ENCODE measurements around the gene GALNT2.

DNA sequence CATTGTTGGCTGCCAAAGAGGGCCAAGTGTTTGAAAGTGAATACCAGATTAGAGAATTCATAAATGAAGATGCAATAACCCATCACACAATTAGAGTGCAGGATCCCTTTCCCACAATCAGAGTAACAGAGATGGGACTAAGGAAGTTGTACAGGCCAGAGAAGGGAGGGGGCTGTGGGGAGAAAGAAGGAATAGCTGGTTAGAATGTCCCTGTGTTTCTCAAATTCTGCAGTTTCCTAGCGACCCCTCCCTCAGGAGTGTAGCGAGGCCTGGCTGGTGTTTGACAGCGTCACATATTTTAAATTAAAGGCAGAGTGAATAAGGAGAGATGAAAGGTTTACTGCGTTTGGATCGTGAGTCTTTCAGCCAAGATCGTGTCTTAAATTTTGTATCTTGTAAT is 58.1 kb downstream of the GALNT2 start:
- no peak for TF ChIP-seq POLR2A (IDR thresholded peaks at IDR 0.05; ENCODE audit: low read length)
- TF ChIP-seq GATA1 (IDR thresholded peaks at IDR 0.05; ENCODE audit: low read depth, low read length) = no peak
